B cell (primary cell): ENCODE results near the gene SLC25A17. TPM values are rescaled to one million over a fixed set of nuclear protein-coding genes. Genes with fewer than 3 reads are reported as not detected.

ENCODE experiments used
- ATAC-seq: fragments of 200-7000 bp; cut with Tn5 transposase; one replicate; pipeline ENCODE4 v1.10.0; 2021; ENCODE audit warnings: low read depth, mild to moderate bottlenecking, moderate number of reproducible peaks, moderate library complexity
- CTCF ChIA-PET: fragments of 350-600 bp; sonication (Branson Sonifier 250); formaldehyde crosslinking; loops from one replicate; lab custom pipeline; 2021; ENCODE audit warnings: antibody characterized with exemption, inconsistent platforms; lab: Charles Lee
- POLR2A ChIA-PET: fragments of 350-600 bp; sonication (Branson Sonifier 250); formaldehyde crosslinking; loops from one replicate; lab custom pipeline; 2021; ENCODE audit warnings: antibody characterized with exemption; lab: Charles Lee
- DNase-seq: peaks from one replicate; pipeline ENCODE4 v3.0.0; 2013
- H2AFZ ChIP-seq: 2 replicates; pipeline ENCODE4 v1.6.1; 2012; ENCODE audit warnings: mild to moderate bottlenecking, low read depth, low read length; ENCODE audit not compliant: insufficient read depth, poor library complexity, severe bottlenecking
- H3K27ac ChIP-seq, 2 donors: 1 replicate in 1 of 2; 2 replicates in 1 of 2; pipeline ENCODE4 v1.5.1; 2012 to 2013; ENCODE audit warnings: low read length in 2 of 2, mild to moderate bottlenecking in 2 of 2, moderate library complexity in 1 of 2
- H3K27me3 ChIP-seq, 4 experiments: fragments of 200-600 bp in 1 of 4; sonication (generic) in 1 of 4; replicated peaks in 1 of 4; 1 replicate in 2 of 4; 2 replicates in 2 of 4; pipeline versions ENCODE4 v1.6.1 to v1.7.0; 2013 to 2016; ENCODE audit warnings: low read length in 3 of 4, mild to moderate bottlenecking in 2 of 4, mixed read lengths in 1 of 4, moderate library complexity in 1 of 4; ENCODE audit not compliant: insufficient read depth in 4 of 4, control insufficient read depth in 3 of 4; ENCODE audit errors: control extremely low read depth in 1 of 4
- H3K36me3 ChIP-seq, 2 experiments: replicated peaks in 1 of 2; 1 replicate in 1 of 2; 2 replicates in 1 of 2; pipeline versions ENCODE4 v1.6.1 to v1.7.1; 2013; ENCODE audit warnings: low read length in 1 of 2; ENCODE audit not compliant: insufficient read depth in 2 of 2, control insufficient read depth in 1 of 2; ENCODE audit errors: control extremely low read depth in 1 of 2, extremely low read depth in 1 of 2
- H3K4me1 ChIP-seq, 2 donors: fragments of 200-600 bp in 1 of 2; sonication (generic) in 1 of 2; 1 replicate in 1 of 2; 2 replicates in 1 of 2; pipeline versions ENCODE4 v1.5.1 to v1.6.1; 2013 to 2017; ENCODE audit warnings: low read length in 2 of 2; ENCODE audit not compliant: control insufficient read depth in 2 of 2, insufficient read depth in 2 of 2
- H3K4me2 ChIP-seq: replicated peaks from 2 replicates; pipeline ENCODE3; 2012; ENCODE audit warnings: mild to moderate bottlenecking, low read depth, low read length; ENCODE audit not compliant: poor library complexity, severe bottlenecking
- H3K4me3 ChIP-seq, 5 experiments: fragments of 200-600 bp in 1 of 5; sonication (generic) in 1 of 5; 1 replicate in 3 of 5; 2 replicates in 2 of 5; pipeline versions ENCODE4 v1.5.1 to v1.7.0; 2011 to 2016; ENCODE audit warnings: low read length in 4 of 5, mild to moderate bottlenecking in 4 of 5, low read depth in 2 of 5, control low read depth in 1 of 5, moderate library complexity in 1 of 5; ENCODE audit not compliant: insufficient read depth in 1 of 5; ENCODE audit errors: control extremely low read depth in 1 of 5, extremely low read depth in 1 of 5
- H3K79me2 ChIP-seq: fragments of 200-600 bp; sonication (generic); one replicate; pipeline ENCODE4 v1.6.0; 2016; ENCODE audit warnings: low read length; ENCODE audit not compliant: control insufficient read depth, insufficient read depth
- H3K9ac ChIP-seq: fragments of 200-600 bp; sonication (generic); 2 replicates; pipeline ENCODE4 v1.6.1; 2017; ENCODE audit warnings: mild to moderate bottlenecking, low read length, moderate library complexity
- H3K9me3 ChIP-seq, 3 donors: one replicate each; pipeline versions ENCODE4 v1.6.1 to v1.7.1; 2013; ENCODE audit warnings: low read length in 2 of 3; ENCODE audit not compliant: control insufficient read depth in 2 of 3, insufficient read depth in 1 of 3; ENCODE audit errors: control extremely low read depth in 1 of 3
- H4K20me1 ChIP-seq: 2 replicates; pipeline ENCODE4 v1.6.0; 2012; ENCODE audit warnings: mild to moderate bottlenecking, low read length; ENCODE audit not compliant: insufficient read depth, control insufficient read depth, poor library complexity, severe bottlenecking
- H3K27ac Mint-ChIP-seq: one replicate; pipeline ENCODE4 v1.8.0; 2021; ENCODE audit warnings: mixed read lengths
- H3K27me3 Mint-ChIP-seq: one replicate; pipeline ENCODE4 v1.8.0; 2021; ENCODE audit warnings: mixed read lengths
- H3K4me1 Mint-ChIP-seq: one replicate; pipeline ENCODE4 v1.8.0; 2021; ENCODE audit warnings: mixed read lengths
- H3K4me3 Mint-ChIP-seq: one replicate; pipeline ENCODE4 v1.8.0; 2021; ENCODE audit warnings: mixed read lengths
- H3K9me3 Mint-ChIP-seq: one replicate; pipeline ENCODE4 v1.8.0; 2022; ENCODE audit warnings: mixed read lengths; ENCODE audit not compliant: insufficient read depth
- CTCF ChIP-seq: fragments of 200-600 bp; IDR thresholded peaks from one replicate; pipeline ENCODE4 v1.8.0; 2022; ENCODE audit warnings: antibody characterized with exemption, mild to moderate bottlenecking
- EZH2 ChIP-seq: IDR thresholded peaks from 2 replicates; pipeline ENCODE4 v1.6.1; 2012; ENCODE audit warnings: borderline replicate concordance, low read depth, mild to moderate bottlenecking, moderate library complexity, low read length; ENCODE audit not compliant: insufficient read depth, poor library complexity, severe bottlenecking
- WGBS: methylation state at CpG from one replicate; pipeline ENCODE4 v1.1.5; 2013; ENCODE audit warnings: missing lambda C conversion rate; ENCODE audit not compliant: insufficient coverage; 5-methylcytosine and 5-hydroxymethylcytosine counted together
- intact Hi-C: fragments of 100-400 bp; cut with micrococcal nuclease; formaldehyde crosslinking; loops from one replicate; pipeline ENCODE4 v1.10.0; 2022
- polyA plus RNA-seq: library from polyadenylated mRNA; depleted of rRNA; stranded (reverse); fragments of >200 nt; gene quantifications from 2 replicates; pipeline ENCODE4 v1.2.3, GENCODE V29; 2012
- total RNA-seq, 2 donors: library from RNA; stranded (reverse); fragments of 120-200 nt in 1 of 2; gene quantifications; 1 replicate in 1 of 2; 2 replicates in 1 of 2; pipeline versions ENCODE4 v1.2.3 to v1.2.4, GENCODE V29; 2013 to 2022

SLC25A17 gene
- total and polyA plus RNA-seq, 2 donors (not counting 1 experiment from before 2014, with no cell fraction given): 13.1 to 15.0 TPM

GRCh38 chr22:40862013-40862412 lies 42.9 kb upstream of the SLC25A17 start, which contains the start of gene DNAJB7:
Gene DNAJB7 (minus strand): TSS chr22:40862113. CDS start chr22:40861994, 119 bp downstream.
- H3K79me2 ChIP-seq: peaks cover 79% of the 10 kb centered on the region
- H3K9ac ChIP-seq: no peak within 1 kb of the TSS
- DNase-seq: no peak
- no peak for ATAC-seq
- Mint-ChIP-seq H3K4me1 (peaks cover 28% of the 10 kb centered on the region), H3K27me3 (no peaks in the 10 kb centered on the region), H3K9me3 (no peaks in the 10 kb centered on the region), H3K27ac (no peak within 1 kb of the TSS), H3K4me3 (no peak within 1 kb of the TSS)
- TF ChIP-seq EZH2 (no peak), CTCF (no peak)
- no peak within 1 kb of the TSS for H3K4me2 ChIP-seq
- ChIA-PET CTCF (no interaction called here), POLR2A (no interaction called here)
- 100% methylated on average over 2 of the region's 3 CpGs for WGBS
- H2AFZ ChIP-seq: no peak within 1 kb of the TSS
- H3K4me1 ChIP-seq: peaks cover 14 to 21% of the 10 kb centered on the region in 2 donors
- peaks cover 0 to 2% of the 10 kb centered on the region in 2 experiments for H3K36me3 ChIP-seq
- no peak within 1 kb of the TSS for H3K4me3 ChIP-seq
- no peaks in the 10 kb centered on the region for H3K9me3 ChIP-seq
- no peaks in the 10 kb centered on the region for H4K20me1 ChIP-seq
- no peaks in the 10 kb centered on the region for H3K27me3 ChIP-seq
- no peak within 1 kb of the TSS for H3K27ac ChIP-seq
- intact Hi-C loops: no loop called here

GRCh38 chr22:40857309-40857855 lies 38.2 kb upstream of the SLC25A17 start:
- H3K4me1 Mint-ChIP-seq: peaks cover 43% of the 10 kb centered on the region
- Histone ChIP-seq H3K27me3 (no peaks in the 10 kb centered on the region), H3K9me3 (no peaks in the 10 kb centered on the region), H3K4me3 (peak overlapping the region; percentile 82 to 98 (median 94)), H4K20me1 (peaks cover 5% of the 10 kb centered on the region), H3K9ac (peak overlapping the region; percentile 96), H3K27ac (peak overlapping the region; percentile 91 to 94), H3K36me3 (peaks cover 0 to 3% of the 10 kb centered on the region in 2 experiments), H3K4me1 (peaks cover 24 to 28% of the 10 kb centered on the region in 2 donors), H2AFZ (peak overlapping the region; percentile 85), H3K79me2 (peaks cover 85% of the 10 kb centered on the region), H3K4me2 (peak overlapping the region; percentile 80)
- intact Hi-C loops: loop anchor here (5.0 to 10.0 kb wide), 3 partner anchors 165 to 587 kb away; partner anchors contain the start of genes TEF and TOB2
- no peaks in the 10 kb centered on the region for H3K9me3 Mint-ChIP-seq
- TF ChIP-seq EZH2 (no peak), CTCF (no peak)
- WGBS: 13% methylated on average over 17 of the region's 18 CpGs
- H3K4me3 Mint-ChIP-seq: peak overlapping the region; percentile 97
- DNase-seq (no peak), ATAC-seq (no peak)
- H3K27me3 Mint-ChIP-seq: no peaks in the 10 kb centered on the region
- POLR2A ChIA-PET: interaction anchor here (0.5 to 1.4 kb wide), 11 partner anchors 13 to 589 kb away, joined by 3 to 7 read pairs (median 4); partner anchors contain the start of genes EP300, RBX1, SGSM3 and SLC25A17
- peak overlapping the region; percentile 100 for H3K27ac Mint-ChIP-seq
- CTCF ChIA-PET: interaction anchor here (0.6 to 2.1 kb wide), 8 partner anchors 17 to 761 kb away, joined by 3 to 10 read pairs (median 4); no protein-coding TSS in a partner anchor
